Activated naive CD4-positive, alpha-beta T cell treated with Interleukin-2 at 50 U/mL for 16 hours (primary cell): ENCODE measurements around the gene ZC3HAV1L.
"Not testable (repeated sequence)": the region's sequence is repeated elsewhere in the genome, so short reads cannot be mapped to it uniquely, and the experiment has no call there.

Experiments
- DNase-seq: peaks from one replicate; pipeline ENCODE4 v3.0.0-alpha.2; 2020

The ZC3HAV1L gene

DNA sequence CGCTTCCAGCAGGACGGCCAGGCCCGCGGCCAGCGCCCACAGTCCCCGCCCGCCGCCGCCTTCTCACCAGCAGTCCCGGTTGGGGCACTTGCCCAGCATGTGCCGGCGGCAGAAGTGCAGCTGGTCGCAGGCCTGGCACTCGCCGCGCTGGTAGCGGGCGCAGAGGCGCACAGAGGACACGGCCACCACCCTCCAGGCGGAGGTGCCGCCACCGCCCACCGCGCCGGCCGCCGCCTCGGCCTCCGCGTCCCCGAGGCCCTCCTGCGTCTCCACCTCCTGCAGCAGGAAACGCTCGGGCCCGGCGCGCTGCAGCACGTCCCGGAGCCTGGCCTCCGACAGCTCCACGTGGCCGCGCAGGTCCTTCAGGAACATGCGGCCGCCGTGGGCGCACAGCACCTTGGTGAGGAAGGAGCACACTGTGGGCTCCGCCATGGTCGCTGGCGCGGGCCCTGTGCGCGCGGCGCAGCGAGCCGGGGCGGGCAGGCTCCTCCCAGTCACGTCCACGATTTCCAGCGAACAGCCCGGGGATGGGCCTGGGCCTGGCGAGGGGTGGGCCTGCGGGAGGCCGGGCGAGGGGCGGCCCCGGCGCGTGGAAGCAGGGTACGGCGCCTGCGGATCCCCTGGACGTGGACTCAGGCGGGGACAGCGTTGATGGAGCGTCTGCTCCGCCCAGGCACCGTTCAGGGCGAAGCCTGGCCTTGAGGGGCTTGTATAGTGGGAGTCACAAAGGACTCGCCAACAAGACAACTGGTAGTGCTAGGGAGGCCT is at the start of gene ZC3HAV1L:
Gene ZC3HAV1L (minus strand): TSS at position 457 of the 768 bp plus-strand sequence. CDS start 25 bp downstream, at position 432.
- peak; percentile 56 for DNase-seq

DNA sequence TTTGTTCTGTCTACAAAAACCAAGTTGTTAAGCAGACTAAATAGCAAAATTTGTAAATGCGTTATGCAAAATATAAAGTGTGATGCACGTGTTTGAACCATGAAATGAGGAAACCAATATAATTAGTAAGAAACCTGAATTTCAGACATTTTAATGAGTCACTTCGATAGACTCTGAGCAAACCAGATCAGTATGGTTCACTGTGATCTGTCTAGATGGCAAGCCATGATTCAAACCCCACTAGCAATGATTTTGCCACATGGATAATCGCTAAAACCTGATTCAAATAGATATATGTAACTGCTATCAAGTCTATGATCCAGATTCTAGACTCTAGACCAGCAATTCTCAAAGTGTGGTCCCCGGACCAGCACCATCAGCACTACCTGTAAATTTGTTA is 48.9 kb upstream of the ZC3HAV1L start:
- DNase-seq = no peak

DNA sequence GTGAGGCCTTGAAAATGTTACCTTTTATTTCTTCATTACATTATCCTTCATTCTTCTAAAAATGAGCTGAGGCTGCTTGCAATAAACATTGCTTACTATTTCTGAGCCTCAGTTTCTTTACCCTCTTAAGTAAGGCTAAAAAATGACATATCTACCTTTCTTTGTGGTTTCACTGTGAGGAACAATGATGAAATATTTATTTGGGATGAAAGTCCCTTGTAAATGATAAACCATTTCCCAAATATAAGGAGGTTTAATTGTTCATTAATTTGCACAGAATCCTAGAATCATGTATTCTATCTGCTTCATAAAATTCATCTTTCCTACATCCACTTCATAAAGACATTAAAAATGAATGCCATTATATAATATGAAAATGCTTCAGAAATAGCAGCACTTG is 45.7 kb upstream of the ZC3HAV1L start:
- no peak for DNase-seq

- no peak for DNase-seq
These were observed 45.1 kb upstream of the ZC3HAV1L start for GRCh38 chr7:139080905-139081304.

- DNase-seq = no peak
These were observed 44.0 kb upstream of the ZC3HAV1L start for GRCh38 chr7:139079861-139080260.

GRCh38 chr7:139078911-139079310 is 43.1 kb upstream of the ZC3HAV1L start:
- no peak for DNase-seq

GRCh38 chr7:139078399-139078798 is 42.6 kb upstream of the ZC3HAV1L start:
- DNase-seq = no peak

DNA sequence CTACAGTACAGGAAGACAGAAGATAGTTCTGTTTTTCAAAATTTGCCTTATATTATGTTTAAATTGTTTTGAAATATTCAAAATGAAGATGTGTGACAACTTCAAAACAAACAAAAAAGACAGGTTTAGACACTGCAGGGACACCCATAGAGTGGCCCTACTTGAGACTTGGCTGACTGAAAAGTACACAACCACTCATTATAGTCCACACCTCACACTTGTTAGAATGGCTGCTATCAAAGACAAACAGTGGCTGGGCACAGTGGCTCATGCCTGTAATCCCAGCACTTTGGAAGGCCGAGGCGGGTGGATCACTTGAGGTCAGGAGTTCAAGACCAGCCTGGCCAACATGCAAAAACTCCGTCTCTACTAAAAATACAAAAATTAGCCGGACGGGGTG is 41.9 kb upstream of the ZC3HAV1L start:
- not testable (repeated sequence) for DNase-seq

GRCh38 chr7:139075871-139076686 is 40.2 kb upstream of the ZC3HAV1L start:
- DNase-seq = no peak

DNA sequence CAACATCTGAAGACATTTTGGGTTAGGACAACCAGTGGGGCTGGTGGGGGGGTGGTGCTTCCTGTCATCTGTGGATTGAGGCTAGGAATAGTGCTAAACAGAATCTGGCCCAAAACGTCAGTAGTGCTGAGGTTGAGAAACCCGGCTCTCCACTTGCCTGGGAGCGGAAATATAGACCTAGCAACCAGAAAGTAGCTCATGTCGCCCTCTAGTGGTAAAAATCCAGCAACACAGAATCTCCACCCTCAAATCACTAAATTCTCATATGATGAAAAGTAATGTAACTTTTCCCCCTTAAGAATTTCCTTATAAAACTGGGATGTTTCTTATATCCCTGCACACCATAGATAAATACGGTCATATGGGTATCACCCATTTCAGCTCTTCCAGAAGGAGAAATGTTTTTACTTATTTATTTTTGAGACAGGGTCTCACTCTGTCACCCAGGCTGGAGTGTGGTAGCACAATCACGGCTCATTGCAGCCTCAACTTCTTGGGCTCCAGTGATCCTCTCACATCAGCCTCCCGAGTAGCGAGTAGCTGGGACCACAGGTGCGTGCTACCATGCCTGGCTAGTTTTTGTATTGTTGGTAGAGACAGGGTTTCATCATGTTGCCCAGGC is 39.3 kb upstream of the ZC3HAV1L start:
- DNase-seq = peak; percentile 64

DNA sequence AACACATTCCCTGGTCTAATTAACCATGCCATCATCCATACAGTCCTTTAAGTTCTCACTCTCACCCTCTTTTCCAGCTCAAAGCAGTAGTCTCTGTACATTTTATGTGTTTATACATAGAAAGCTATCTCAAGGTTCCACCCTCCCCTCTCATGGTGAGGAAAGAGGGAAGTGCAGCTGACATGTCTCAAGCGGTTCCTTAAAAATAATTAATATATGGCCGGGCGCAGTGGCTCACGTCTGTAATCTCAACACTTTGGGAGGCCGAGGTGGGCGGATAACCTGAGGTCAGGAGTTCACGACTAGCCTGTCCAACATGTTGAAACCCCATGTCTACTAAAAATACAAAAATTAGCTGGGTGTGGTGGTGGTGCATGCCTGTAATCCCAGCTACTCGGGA is 37.0 kb upstream of the ZC3HAV1L start:
- DNase-seq = no peak

GRCh38 chr7:139071680-139072079 is 35.8 kb upstream of the ZC3HAV1L start:
- no peak for DNase-seq

DNA sequence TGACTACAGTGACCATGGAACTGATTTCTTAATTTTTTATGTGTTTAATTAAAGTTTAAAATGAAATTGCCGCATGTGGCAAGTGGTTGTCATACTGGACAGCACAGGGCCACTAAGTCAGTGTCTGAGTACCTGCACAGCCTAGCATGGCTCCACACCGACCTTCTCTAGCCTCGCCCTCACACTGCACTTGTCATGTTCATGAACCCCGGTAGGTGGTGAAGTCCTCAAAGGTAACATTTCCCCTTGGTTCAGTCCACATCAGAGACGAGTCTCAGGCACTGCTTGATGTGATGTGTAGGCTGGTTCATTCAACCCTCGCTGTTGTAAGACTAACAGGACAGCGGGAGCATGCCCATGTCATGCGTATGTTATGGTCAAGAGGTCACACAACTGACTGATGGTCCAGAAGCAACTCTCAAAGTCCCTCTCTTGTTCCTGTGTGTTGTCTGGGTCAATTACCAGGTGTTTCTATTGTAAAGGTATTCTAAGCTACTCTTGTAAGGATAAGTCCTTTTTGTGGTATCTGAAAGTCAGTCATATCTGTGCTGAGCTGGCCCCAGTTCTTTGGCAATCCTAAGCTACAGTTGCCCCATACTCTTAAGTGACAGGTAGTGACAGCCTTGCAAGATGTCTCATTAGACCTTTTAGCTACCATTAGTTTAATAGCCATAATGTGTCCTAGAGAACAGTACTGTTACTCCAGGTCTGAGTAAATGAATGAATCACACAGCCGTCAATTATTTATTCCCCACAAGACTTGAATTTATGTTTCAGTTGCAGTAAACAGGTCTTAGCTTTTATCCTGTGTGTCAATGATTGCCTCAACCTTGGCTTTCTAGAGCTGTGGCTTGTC is 32.9 kb upstream of the ZC3HAV1L start:
- DNase-seq = no peak

DNA sequence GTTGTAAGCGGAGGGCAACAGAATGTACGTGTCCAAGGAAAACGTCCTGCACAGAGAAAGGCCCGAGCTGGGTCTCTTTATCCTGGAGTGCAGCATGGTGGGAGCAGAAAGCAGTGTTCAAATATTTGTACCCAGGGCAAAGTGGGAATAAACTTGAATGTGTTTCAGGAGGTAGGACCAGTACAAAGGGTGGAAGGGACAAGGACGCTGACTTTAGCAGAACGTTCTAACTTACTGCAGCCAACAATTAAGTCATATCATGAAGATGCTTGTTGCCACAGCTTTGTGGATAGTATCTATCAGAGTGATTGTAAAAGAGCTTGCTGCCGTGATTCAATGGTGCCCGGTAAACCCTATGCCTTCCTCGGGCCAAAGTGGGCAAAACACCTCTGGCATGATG is 30.5 kb upstream of the ZC3HAV1L start:
- DNase-seq = no peak

- no peak for DNase-seq
These were observed 29.5 kb upstream of the ZC3HAV1L start for GRCh38 chr7:139065323-139065722.

DNA sequence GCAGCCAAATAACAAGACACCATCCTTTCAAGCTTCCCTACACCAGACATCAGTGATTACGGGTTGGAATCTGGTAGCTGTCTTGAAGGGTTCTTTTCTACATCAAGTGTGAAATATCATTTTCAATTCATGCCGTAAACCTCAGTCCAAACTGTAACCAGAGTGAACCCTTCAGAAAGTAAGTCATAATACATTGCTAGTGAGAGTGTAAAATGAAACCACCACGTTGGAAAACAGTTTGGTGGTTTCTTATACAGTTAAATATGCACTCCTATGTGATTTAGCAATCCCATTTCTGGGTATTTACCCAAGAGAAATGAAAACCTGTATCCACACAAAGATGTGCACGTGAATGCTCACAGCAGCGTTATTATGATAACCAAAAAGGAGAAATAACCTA is 25.6 kb upstream of the ZC3HAV1L start:
- DNase-seq = no peak

GRCh38 chr7:139060695-139061237 is 24.9 kb upstream of the ZC3HAV1L start:
- no peak for DNase-seq

- DNase-seq = no peak
These were observed 24.1 kb upstream of the ZC3HAV1L start for GRCh38 chr7:139059905-139060304.

- no peak for DNase-seq
These were observed 23.1 kb upstream of the ZC3HAV1L start for GRCh38 chr7:139058943-139059342.

DNA sequence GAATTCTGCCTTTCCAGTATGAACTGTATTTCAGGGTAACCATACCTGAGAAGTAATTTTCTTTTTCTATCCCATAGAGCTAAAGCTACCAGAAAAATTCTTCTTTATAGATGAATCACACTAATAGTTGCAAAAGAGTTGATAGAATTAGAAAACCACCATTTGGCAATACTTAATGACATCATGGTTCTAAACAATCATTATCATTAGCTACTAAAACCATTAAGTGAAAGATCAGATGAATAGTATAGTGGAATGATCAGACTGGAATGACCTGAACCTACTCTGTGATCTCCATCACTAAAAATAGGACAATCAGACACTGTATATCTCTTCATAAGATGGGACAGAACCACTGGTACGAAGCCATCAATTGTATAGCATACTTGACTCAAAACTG is 19.8 kb upstream of the ZC3HAV1L start:
- DNase-seq = no peak

DNA sequence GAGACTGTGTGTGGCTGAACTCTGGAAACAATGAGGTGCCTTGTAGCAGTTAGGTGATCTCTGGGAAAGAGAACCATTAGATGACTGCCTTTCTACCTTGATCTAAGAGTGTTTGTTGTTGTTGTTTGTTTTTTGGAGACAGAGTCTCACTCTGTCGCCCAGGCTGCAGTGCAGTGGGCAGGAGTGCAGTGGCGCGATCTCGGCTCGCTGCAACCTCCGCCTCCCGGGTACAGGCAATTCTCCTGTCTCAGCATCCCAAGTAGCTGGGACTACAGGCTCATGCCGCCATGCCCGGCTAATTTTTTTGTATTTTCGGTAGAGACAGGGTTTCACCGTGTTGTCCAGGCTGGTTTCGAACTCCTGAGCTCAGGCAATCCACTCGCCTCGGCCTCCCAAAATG is 18.8 kb upstream of the ZC3HAV1L start:
- DNase-seq = not testable (repeated sequence)

DNA sequence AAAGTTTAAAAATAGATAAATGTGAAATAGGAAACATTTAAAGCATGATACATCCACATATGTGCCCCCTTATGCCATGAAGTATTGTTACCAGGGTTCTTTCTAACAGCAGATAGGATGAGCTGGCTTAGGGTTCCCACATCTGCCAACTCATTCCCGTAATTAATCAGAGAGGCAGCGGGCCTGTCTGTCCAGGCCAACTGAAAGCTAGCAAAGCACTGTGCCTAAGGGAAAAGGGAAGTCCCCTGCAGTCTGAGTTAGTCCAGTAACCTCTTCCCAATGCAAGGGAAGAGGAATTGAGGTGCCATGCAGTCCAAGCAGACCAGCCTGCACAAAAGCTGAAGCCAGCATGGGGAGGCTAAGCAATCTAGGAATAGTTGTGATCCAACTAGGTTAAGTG is 18.3 kb upstream of the ZC3HAV1L start:
- no peak for DNase-seq
